Epithelial cell of proximal tubule (primary cell): ENCODE results near the gene TMEM39B. TPM values are rescaled to one million over a fixed set of nuclear protein-coding genes. Genes with fewer than 3 reads are reported as not detected.
A peak's percentile ranks its signal among the peaks of the same experiment; 100 is the strongest.
"Not testable (repeated sequence)": the region's sequence is repeated elsewhere in the genome, so short reads cannot be mapped to it uniquely, and the experiment has no call there.

Source experiments
- DNase-seq: peaks from one replicate; pipeline ENCODE4 v3.0.0-alpha.2; 2011; ENCODE audit warnings: low read depth
- H3K4me3 ChIP-seq: 2 replicates; pipeline ENCODE4 v1.5.1; 2011; ENCODE audit warnings: low read depth, mild to moderate bottlenecking, low read length
- CTCF ChIP-seq: conservative IDR thresholded peaks from 2 replicates; pipeline ENCODE4 v1.5.1; 2012; ENCODE audit warnings: low read depth, mild to moderate bottlenecking, low read length
- total RNA-seq: library from RNA; depleted of rRNA; stranded (reverse); fragments of >200 nt; gene quantifications from 2 replicates; pipeline ENCODE4 v1.2.3, GENCODE V29; 2015

TMEM39B gene
- total RNA-seq, 1 donor from 2014 or later, result 1.2 TPM

GRCh38 chr1:32125313-32125712, 52.6 kb downstream of the TMEM39B start:
- no peak for DNase-seq
- H3K4me3 ChIP-seq, result no peak overlapping the region
- no peak for TF ChIP-seq CTCF

GRCh38 chr1:32126770-32127169, 54.0 kb downstream of the TMEM39B start:
- DNase-seq, result no peak
- no peak overlapping the region for H3K4me3 ChIP-seq
- TF ChIP-seq CTCF, result no peak

- TF ChIP-seq CTCF, result peak; percentile 10
- no peak overlapping the region for H3K4me3 ChIP-seq
- DNase-seq, result no peak
Measured at GRCh38 chr1:32127409-32128198, 54.9 kb downstream of the TMEM39B start.

GRCh38 chr1:32128479-32128878, 55.7 kb downstream of the TMEM39B start:
- no peak for TF ChIP-seq CTCF
- no peak for DNase-seq
- no peak overlapping the region for H3K4me3 ChIP-seq

- H3K4me3 ChIP-seq, result no peak overlapping the region
- no peak for TF ChIP-seq CTCF
- no peak for DNase-seq
Measured at GRCh38 chr1:32128964-32129363, 56.2 kb downstream of the TMEM39B start.

GRCh38 chr1:32133950-32134280, 61.2 kb downstream of the TMEM39B start:
- DNase-seq, H3K4me3 ChIP-seq: not testable (repeated sequence)

- no peak for DNase-seq
- no peak overlapping the region for H3K4me3 ChIP-seq
- TF ChIP-seq CTCF, result no peak
Measured at GRCh38 chr1:32137111-32137510, 64.4 kb downstream of the TMEM39B start.
